ENCODE results near the gene GALNT18.

GRCh38 chr11:11589437-11589836, 32.4 kb downstream of the GALNT18 start:
- no peak for TF ChIP-seq CTCF (conservative IDR thresholded peaks at IDR 0.05; ENCODE audit: low read depth, low read length)
- TF ChIP-seq RCOR1 (IDR thresholded peaks at IDR 0.05; ENCODE audit: insufficient replicate concordance, low read length), result no peak
- TF ChIP-seq, protein P1, sequence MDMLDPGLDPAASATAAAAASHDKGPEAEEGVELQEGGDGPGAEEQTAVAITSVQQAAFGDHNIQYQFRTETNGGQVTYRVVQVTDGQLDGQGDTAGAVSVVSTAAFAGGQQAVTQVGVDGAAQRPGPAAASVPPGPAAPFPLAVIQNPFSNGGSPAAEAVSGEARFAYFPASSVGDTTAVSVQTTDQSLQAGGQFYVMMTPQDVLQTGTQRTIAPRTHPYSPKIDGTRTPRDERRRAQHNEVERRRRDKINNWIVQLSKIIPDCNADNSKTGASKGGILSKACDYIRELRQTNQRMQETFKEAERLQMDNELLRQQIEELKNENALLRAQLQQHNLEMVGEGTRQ (IDR thresholded peaks at IDR 0.05; ENCODE audit: low read depth, low read length), result no peak
- no peak for TF ChIP-seq POLR2A (IDR thresholded peaks at IDR 0.05; ENCODE audit: low read depth, low read length)
- TF ChIP-seq RAD21 (IDR thresholded peaks at IDR 0.05; ENCODE audit: low read length), result no peak
- TF ChIP-seq SMC3 (IDR thresholded peaks at IDR 0.05; ENCODE audit: low read depth, low read length), result no peak
- TF ChIP-seq MAFK (IDR thresholded peaks at IDR 0.05; ENCODE audit: low read depth, low read length), result no peak
- TF ChIP-seq CEBPB (IDR thresholded peaks at IDR 0.05; ENCODE audit: low read depth, low read length), result no peak
- no peak for TF ChIP-seq RFX5 (IDR thresholded peaks at IDR 0.05; ENCODE audit: low read depth, low read length)
- TF ChIP-seq CHD1 (IDR thresholded peaks at IDR 0.05; ENCODE audit: low read depth, low read length), result no peak
- TF ChIP-seq, protein P2, sequence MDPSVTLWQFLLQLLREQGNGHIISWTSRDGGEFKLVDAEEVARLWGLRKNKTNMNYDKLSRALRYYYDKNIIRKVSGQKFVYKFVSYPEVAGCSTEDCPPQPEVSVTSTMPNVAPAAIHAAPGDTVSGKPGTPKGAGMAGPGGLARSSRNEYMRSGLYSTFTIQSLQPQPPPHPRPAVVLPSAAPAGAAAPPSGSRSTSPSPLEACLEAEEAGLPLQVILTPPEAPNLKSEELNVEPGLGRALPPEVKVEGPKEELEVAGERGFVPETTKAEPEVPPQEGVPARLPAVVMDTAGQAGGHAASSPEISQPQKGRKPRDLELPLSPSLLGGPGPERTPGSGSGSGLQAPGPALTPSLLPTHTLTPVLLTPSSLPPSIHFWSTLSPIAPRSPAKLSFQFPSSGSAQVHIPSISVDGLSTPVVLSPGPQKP (IDR thresholded peaks at IDR 0.05; ENCODE audit: borderline replicate concordance, low read depth, low read length), result no peak
- TF ChIP-seq BHLHE40 (IDR thresholded peaks at IDR 0.05; ENCODE audit: low read depth, low read length), result no peak
- TF ChIP-seq MXI1 (IDR thresholded peaks at IDR 0.05; ENCODE audit: borderline replicate concordance, low read depth, low read length), result no peak

All from IMR-90 (cell line).